ENCODE results near the gene SNTA1. TPM values are rescaled to one million over a fixed set of nuclear protein-coding genes. Genes with fewer than 3 reads are reported as not detected.

Gene SNTA1
- total RNA-seq, 1 experiment from 2014 or later = 9.9 TPM

GRCh38 chr20:33418033-33418432 lies 25.5 kb downstream of the SNTA1 start:
- Histone ChIP-seq H2BK20ac (ENCODE audit: low read depth, low read length, poor library complexity, severe bottlenecking) (no peak overlapping the region), H4K91ac (ENCODE audit: insufficient read length, low read depth, low read length) (no peak overlapping the region), H2AFZ (ENCODE audit: low read length) (no peak overlapping the region), H3K23me2 (ENCODE audit: insufficient read length, low read depth, low read length, poor library complexity, severe bottlenecking) (no peaks in the 10 kb centered on the region), H3K4me1 (ENCODE audit: insufficient read depth, low read length) (no peaks in the 10 kb centered on the region), H3K9me3 (ENCODE audit: control insufficient read depth, low read depth, low read length) (no peaks in the 10 kb centered on the region), H2BK15ac (ENCODE audit: low read depth, low read length) (no peak overlapping the region), H3K18ac (ENCODE audit: insufficient read length, low read depth, low read length) (no peak overlapping the region), H2BK12ac (ENCODE audit: insufficient read length, low read depth, low read length) (no peak overlapping the region), H4K20me1 (ENCODE audit: control insufficient read depth, insufficient read depth, insufficient read length) (no peaks in the 10 kb centered on the region), H3K9ac (ENCODE audit: extremely low read depth, insufficient read length, low read length) (no peak overlapping the region), H2BK5ac (ENCODE audit: insufficient read length, low read length) (no peak overlapping the region), H3K4ac (ENCODE audit: low read depth, low read length) (no peak overlapping the region), H4K8ac (replicated peaks; ENCODE audit: insufficient read length, low read depth, low read length) (no peak overlapping the region), H3K27me3 (ENCODE audit: insufficient read depth, low read length) (no peaks in the 10 kb centered on the region), H2AK5ac (ENCODE audit: insufficient read length, low read length) (no peak overlapping the region), H3K4me2 (ENCODE audit: insufficient read depth, insufficient read length, low read length) (no peak overlapping the region), H3K27ac (ENCODE audit: insufficient read length, low read depth, low read length) (no peak overlapping the region), H3K79me2 (ENCODE audit: insufficient read depth, low read length) (no peaks in the 10 kb centered on the region), H3K56ac (ENCODE audit: insufficient read length, low read depth, low read length) (no peak overlapping the region), H2BK120ac (ENCODE audit: low read depth, low read length, poor library complexity, severe bottlenecking) (no peak overlapping the region), H4K5ac (ENCODE audit: insufficient read length, low read depth, low read length) (no peak overlapping the region), H3K23ac (ENCODE audit: insufficient read length, low read depth, low read length) (no peak overlapping the region), H3K79me1 (ENCODE audit: insufficient read depth, low read depth, low read length, poor library complexity, severe bottlenecking) (no peaks in the 10 kb centered on the region), H3T11ph (ENCODE audit: low read length) (no peak overlapping the region), H3K14ac (ENCODE audit: insufficient read depth, low read length) (no peak overlapping the region)
- Mint-ChIP-seq H3K36me3 (ENCODE audit: insufficient read depth in 1 of 3, low read depth in 3 of 3) (0 out of 7 replicates have a peak, but pooled peaks cover 0 to 2% (median 0%) of the 10 kb centered on the region in 3 experiments), H3K9me3 (no peaks in the 10 kb centered on the region; a peak in 1 of 5 replicates), H3K27me3 (ENCODE audit: low read depth) (no peaks in the 10 kb centered on the region), H3K4me3 (no peak overlapping the region), H3K27ac (no peak overlapping the region), H3K4me1 (no peaks in the 10 kb centered on the region)
- no peak for TF ChIP-seq CTCF (conservative IDR thresholded peaks at IDR 0.05)
- no peak for DNase-seq
- WGBS (ENCODE audit: extremely low coverage, insufficient read length, low lambda C conversion rate) = no CpG with 5 or more reads among the region's 3 CpGs

Measured in H9 (cell line).